ENCODE data around the gene TAS2R38.

GRCh38 chr7:141943846-141944245, 29.7 kb downstream of the TAS2R38 start:
- no peak for TF ChIP-seq GATA3 (IDR thresholded peaks at IDR 0.05; ENCODE audit: low read depth, low read length)
- TF ChIP-seq GATA2 (IDR thresholded peaks at IDR 0.05; ENCODE audit: low read depth, low read length) = no peak

All from SH-SY5Y (cell line).